Suprapubic skin (tissue), 3 donors: ENCODE data around the gene NACC2.

Experiments
- CTCF ChIP-seq, 2 donors: fragments of 200-600 bp in 1 of 2; fragments of 450-650 bp in 1 of 2; sonication (generic) in 1 of 2; IDR thresholded peaks; one replicate each; pipeline ENCODE4 v1.5.1; 2016 to 2019; ENCODE audit warnings: antibody characterized with exemption in 2 of 2, mild to moderate bottlenecking in 1 of 2, moderate library complexity in 1 of 2
- POLR2A ChIP-seq, 2 donors: fragments of 450-650 bp; IDR thresholded peaks; one replicate each; pipeline ENCODE4 v1.6.1; 2017; ENCODE audit warnings: antibody characterized with exemption in 2 of 2, mild to moderate bottlenecking in 2 of 2, moderate library complexity in 2 of 2

GRCh38 chr9:136143215-136144001 is 48.3 kb upstream of the NACC2 start:
- TF ChIP-seq CTCF (IDR thresholded peaks at IDR 0.05) (no peak), POLR2A (IDR thresholded peaks at IDR 0.05) (no peak)
